OCI-LY3 (cell line): ENCODE data around the gene PIK3IP1.

Source experiments
- H2AFZ ChIP-seq: fragments of 200-600, 300-600 bp; shearing (Covaris generic); 2 replicates; pipeline ENCODE4 v1.6.0; 2014; ENCODE audit warnings: antibody characterized with exemption, low read depth, low read length
- H3K27ac ChIP-seq: fragments of 200-600, 300-600 bp; sonication (generic); 2 replicates; pipeline ENCODE4 v1.5.1; 2014; ENCODE audit warnings: mild to moderate bottlenecking, low read length, moderate library complexity, mixed read lengths
- H3K27me3 ChIP-seq: fragments of 200-600, 300-600 bp; sonication (generic); 2 replicates; pipeline ENCODE4 v1.6.1; 2014; ENCODE audit warnings: low read depth, low read length, mixed read lengths
- H3K36me3 ChIP-seq: fragments of 200-600, 300-600 bp; sonication (generic); replicated peaks from 2 replicates; pipeline ENCODE3; 2014; ENCODE audit warnings: low read depth, low read length, mixed read lengths
- H3K4me1 ChIP-seq: fragments of 300-600, 200-600 bp; sonication (generic); 2 replicates; pipeline ENCODE4 v1.6.1; 2014; ENCODE audit warnings: low read length, mixed read lengths
- H3K4me2 ChIP-seq: fragments of 200-600, 300-600 bp; sonication (generic); 2 replicates; pipeline ENCODE4 v1.6.1; 2014; ENCODE audit warnings: low read length, mixed read lengths
- H3K4me3 ChIP-seq: fragments of 300-600, 200-600 bp; sonication (generic); 2 replicates; pipeline ENCODE4 v1.5.1; 2014; ENCODE audit warnings: antibody characterized with exemption, mild to moderate bottlenecking, low read length, moderate library complexity
- H3K79me2 ChIP-seq: fragments of 300-600, 200-600 bp; shearing (Covaris generic); 2 replicates; pipeline ENCODE4 v1.6.1; 2014; ENCODE audit warnings: mild to moderate bottlenecking, low read length, mixed read lengths
- H3K9ac ChIP-seq: fragments of 300-600, 200-600 bp; shearing (Covaris generic); 2 replicates; pipeline ENCODE4 v1.6.0; 2014; ENCODE audit warnings: mild to moderate bottlenecking, low read length, moderate library complexity
- H3K9me3 ChIP-seq: fragments of 200-600, 300-600 bp; shearing (Covaris generic); 2 replicates; pipeline ENCODE4 v1.6.1; 2014; ENCODE audit warnings: low read length, mixed read lengths; ENCODE audit not compliant: insufficient read depth
- H4K20me1 ChIP-seq: fragments of 200-600, 300-600 bp; sonication (generic); 2 replicates; pipeline ENCODE4 v1.6.1; 2016; ENCODE audit warnings: low read length, mixed read lengths; ENCODE audit not compliant: insufficient read depth
- CTCF ChIP-seq: fragments of 200-600, 300-600 bp; sonication (generic); IDR thresholded peaks from 2 replicates; pipeline ENCODE4 v1.5.1; 2014; ENCODE audit warnings: antibody characterized with exemption, low read length, low read depth
- EZH2phosphoT487 ChIP-seq: fragments of 200-600 bp; shearing (Covaris generic); IDR thresholded peaks from 2 replicates; pipeline ENCODE4 v1.6.1; 2018; ENCODE audit warnings: antibody characterized with exemption, mixed run types, low read depth

PIK3IP1 gene

DNA sequence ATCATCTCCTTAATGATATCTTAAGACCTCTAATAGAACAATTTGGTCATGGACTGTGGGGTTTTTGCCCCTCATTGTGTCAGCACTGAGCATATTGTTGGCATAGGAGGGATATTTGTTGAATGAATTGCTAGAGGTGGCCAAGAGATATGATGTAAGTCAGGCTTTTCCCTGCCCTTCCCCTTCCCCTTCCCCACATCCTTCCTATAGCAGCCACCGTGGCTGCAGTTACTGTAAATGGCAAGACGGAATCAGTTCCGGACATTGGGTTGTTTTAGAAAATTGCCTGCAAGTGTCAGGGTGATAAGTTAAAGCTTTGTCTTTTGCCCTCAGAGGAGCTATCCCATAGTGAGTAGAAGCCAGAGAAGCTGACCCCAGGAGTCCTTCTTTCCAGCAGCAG lies 57.2 kb downstream of the PIK3IP1 start:
- no peaks in the 10 kb centered on the region for H3K27me3 ChIP-seq
- no peak overlapping the region for H3K27ac ChIP-seq
- no peaks in the 10 kb centered on the region for H3K4me1 ChIP-seq
- H3K4me3 ChIP-seq: no peak overlapping the region
- no peaks in the 10 kb centered on the region for H3K36me3 ChIP-seq
- no peak overlapping the region for H3K9ac ChIP-seq
- H3K79me2 ChIP-seq: peaks cover 7% of the 10 kb centered on the region; the same call in 1 of the 2 replicates
- peaks cover 14% of the 10 kb centered on the region; the same call in 1 of the 2 replicates for H4K20me1 ChIP-seq
- no peak overlapping the region for H2AFZ ChIP-seq
- H3K9me3 ChIP-seq: no peaks in the 10 kb centered on the region
- TF ChIP-seq CTCF: no peak
- TF ChIP-seq EZH2phosphoT487: no peak
- H3K4me2 ChIP-seq: no peak overlapping the region

DNA sequence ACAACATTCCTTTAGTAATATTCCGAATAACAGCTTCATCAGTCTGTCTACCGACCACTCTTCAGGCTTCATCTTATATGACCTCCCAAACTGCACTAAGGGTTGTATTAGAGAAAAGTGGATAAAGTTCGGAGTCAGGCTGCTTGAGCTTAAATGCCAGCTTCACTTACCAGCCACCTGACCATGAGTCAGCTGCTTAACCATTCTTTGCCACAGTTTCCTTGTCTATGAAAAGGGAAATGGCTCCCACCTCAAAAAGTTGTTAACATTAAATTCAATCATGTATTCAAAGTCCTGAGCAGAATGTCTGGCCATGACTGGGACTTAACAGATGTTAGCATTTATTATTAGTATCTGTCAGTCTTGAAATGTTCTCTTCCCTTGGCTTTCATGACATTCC lies 59.3 kb downstream of the PIK3IP1 start:
- Histone ChIP-seq H2AFZ (no peak overlapping the region), H3K4me1 (no peaks in the 10 kb centered on the region), H3K9ac (no peak overlapping the region), H3K79me2 (peaks cover 7% of the 10 kb centered on the region; the same call in 1 of the 2 replicates), H3K36me3 (no peaks in the 10 kb centered on the region), H3K27me3 (no peaks in the 10 kb centered on the region), H3K4me2 (no peak overlapping the region), H3K27ac (no peak overlapping the region), H3K4me3 (no peak overlapping the region), H3K9me3 (no peaks in the 10 kb centered on the region), H4K20me1 (0 out of 2 replicates have a peak, but pooled peaks cover 5% of the 10 kb centered on the region)
- no peak for TF ChIP-seq EZH2phosphoT487
- TF ChIP-seq CTCF: no peak
